ENCODE results near the gene ZCCHC24.

GRCh38 chr10:79483948-79484347 lies 38.5 kb upstream of the ZCCHC24 start:
- TF ChIP-seq CTCF (IDR thresholded peaks at IDR 0.05) (no peak), POLR2A (IDR thresholded peaks at IDR 0.05) (no peak)
